GM21367 (cell line): ENCODE measurements around the gene SET.
"Not testable (repeated sequence)": the region's sequence is repeated elsewhere in the genome, so short reads cannot be mapped to it uniquely, and the experiment has no call there.

Experiments
- ATAC-seq: cut with Tn5 transposase; IDR thresholded peaks from one replicate; pipeline ENCODE4 v1.9.1; 2021; ENCODE audit not compliant: unreplicated experiment

Gene SET

GRCh38 chr9:128688501-128689292 is at the start of gene SET:
Gene SET, plus strand, starts transcription at chr9:128689222. Its CDS starts 361 bp downstream, at chr9:128689583.
- peak; percentile 52 for ATAC-seq

GRCh38 chr9:128640603-128641002 is 48.4 kb upstream of the SET start:
- no peak for ATAC-seq

- ATAC-seq = no peak
Observed at GRCh38 chr9:128642675-128643245, 46.3 kb upstream of the SET start.

GRCh38 chr9:128643519-128644300 is 45.3 kb upstream of the SET start:
- ATAC-seq = peak; percentile 70

- ATAC-seq = not testable (repeated sequence)
Observed at GRCh38 chr9:128648206-128648605, 40.8 kb upstream of the SET start.

GRCh38 chr9:128651798-128652197 is 37.2 kb upstream of the SET start:
- ATAC-seq = no peak

- no peak for ATAC-seq
Observed at GRCh38 chr9:128653908-128654307, 35.1 kb upstream of the SET start.

- no peak for ATAC-seq
Observed at GRCh38 chr9:128654481-128654880, 34.5 kb upstream of the SET start.

GRCh38 chr9:128656416-128657343 is 32.3 kb upstream of the SET start, which contains the start of gene DYNC2I2:
Gene DYNC2I2, minus strand, starts transcription at chr9:128656847. Its CDS starts 121 bp downstream, at chr9:128656726.
- peak; percentile 45 for ATAC-seq

- ATAC-seq = no peak
Observed at GRCh38 chr9:128657344-128657704, 31.7 kb upstream of the SET start.

GRCh38 chr9:128657796-128658195 is 31.2 kb upstream of the SET start:
- no peak for ATAC-seq

- ATAC-seq = not testable (repeated sequence)
Observed at GRCh38 chr9:128666481-128666941, 22.5 kb upstream of the SET start.

- ATAC-seq = no peak
Observed at GRCh38 chr9:128669786-128670185, 19.2 kb upstream of the SET start.

- no peak for ATAC-seq
Observed at GRCh38 chr9:128675382-128675781, 13.6 kb upstream of the SET start.

GRCh38 chr9:128677794-128678193 is 11.2 kb upstream of the SET start:
- no peak for ATAC-seq

- ATAC-seq = no peak
Observed at GRCh38 chr9:128683340-128684064, 5.5 kb upstream of the SET start.

GRCh38 chr9:128684065-128684324 is 5.0 kb upstream of the SET start:
- peak; percentile 2 for ATAC-seq

- peak; percentile 24 for ATAC-seq
Observed at GRCh38 chr9:128684325-128685199, 4.5 kb upstream of the SET start.
